ENCODE data around the gene OR2S2. TPM values are rescaled to one million over a fixed set of nuclear protein-coding genes. Genes with fewer than 3 reads are reported as not detected.

The OR2S2 gene
- total RNA-seq (2014; rRNA removed) (not detected in 2 replicates), Bru-seq, nascent RNA (not detected), BruChase-seq, experiment 1, labeled RNA remaining after a 6-hour chase (not detected), BruChase-seq, experiment 2, labeled RNA remaining after a 2-hour chase (percentile 26 among the genes with signal in this experiment)
- long read RNA-seq: 0 reads

GRCh38 chr9:35958104-35958837 is at the start of gene OR2S2:
Gene OR2S2, minus strand, starts transcription at chr9:35958154. Its CDS starts 56 bp downstream, at chr9:35958098.
- no peaks in the 10 kb centered on the region for H3K9me3 ChIP-seq (ENCODE audit: low read length)
- ChIA-PET POLR2A (ENCODE audit: unreplicated experiment) (no interaction called here), CTCF (no interaction called here)
- intact Hi-C loops (cut with micrococcal nuclease): no loop called here
- BruUV-seq (replicated peaks): no TSS peak
- H3K36me3 ChIP-seq (ENCODE audit: low read depth, low read length): no peaks in the 10 kb centered on the region
- H3K9me2 ChIP-seq (replicated peaks; ENCODE audit: low read length): no peaks in the 10 kb centered on the region
- no peak within 1 kb of the TSS for H3K4me2 ChIP-seq (ENCODE audit: low read length)
- H3K4me1 ChIP-seq (ENCODE audit: insufficient read depth, low read length): peaks cover 5% of the 10 kb centered on the region
- TF ChIP-seq EZH2 (IDR thresholded peaks at IDR 0.05; ENCODE audit: low read length, unreplicated experiment) (no peak), CTCF (conservative IDR thresholded peaks at IDR 0.05; ENCODE audit: low read depth, low read length) (no peak), EZH2phosphoT487 (IDR thresholded peaks at IDR 0.05; ENCODE audit: borderline replicate concordance, low read length) (no peak)
- H3K27ac ChIP-seq (ENCODE audit: low read length): no peak within 1 kb of the TSS
- H3K79me2 ChIP-seq (ENCODE audit: low read length): no peaks in the 10 kb centered on the region
- H3K9ac ChIP-seq (ENCODE audit: low read length): no peak within 1 kb of the TSS
- H3K27me3 ChIP-seq (ENCODE audit: low read length): no peaks in the 10 kb centered on the region
- no peak within 1 kb of the TSS for H2AFZ ChIP-seq (ENCODE audit: low read length)
- no peaks in the 10 kb centered on the region for H4K20me1 ChIP-seq (ENCODE audit: low read length)
- ATAC-seq (no peak), DNase-seq (no peak)
- no peak within 1 kb of the TSS for H3K4me3 ChIP-seq (ENCODE audit: low read length)
- H3F3A ChIP-seq (ENCODE audit: low read length, unreplicated experiment): no peaks in the 10 kb centered on the region

- H3F3A ChIP-seq (ENCODE audit: low read length, unreplicated experiment): no peaks in the 10 kb centered on the region
- BruUV-seq (replicated peaks): no TSS peak
Observed at GRCh38 chr9:36007316-36007708, 49.4 kb upstream of the OR2S2 start.

More at GRCh38 chr9:36007316-36007708, 49.4 kb upstream of the OR2S2 start:
- H3K9ac ChIP-seq (ENCODE audit: low read length): no peak overlapping the region
- no peaks in the 10 kb centered on the region for H3K27me3 ChIP-seq (ENCODE audit: low read length)
- POLR2A ChIA-PET (ENCODE audit: unreplicated experiment): interaction anchor here (0.7 kb wide), 2 partner anchors 24 to 1940 kb away, joined by 3 to 4 read pairs; no protein-coding TSS in a partner anchor
- H3K79me2 ChIP-seq (ENCODE audit: low read length): no peaks in the 10 kb centered on the region
- H3K4me2 ChIP-seq (ENCODE audit: low read length): no peak overlapping the region
- no peak overlapping the region for H3K4me3 ChIP-seq (ENCODE audit: low read length)
- H3K36me3 ChIP-seq (ENCODE audit: low read depth, low read length): peaks cover 2% of the 10 kb centered on the region; the same call in 1 of the 2 replicates
- intact Hi-C loops (cut with micrococcal nuclease): loop anchor here (5.0 kb wide), 1 partner anchor 105 kb away; no protein-coding TSS in a partner anchor
- H2AFZ ChIP-seq (ENCODE audit: low read length): no peak overlapping the region
- CTCF ChIA-PET: interaction anchor here (1.1 kb wide), 1 partner anchor 102 kb away, joined by 3 read pairs; no protein-coding TSS in a partner anchor
- H3K9me2 ChIP-seq (replicated peaks; ENCODE audit: low read length): no peaks in the 10 kb centered on the region
- H4K20me1 ChIP-seq (ENCODE audit: low read length): no peaks in the 10 kb centered on the region
- DNase-seq (no peak), ATAC-seq (no peak)
- H3K4me1 ChIP-seq (ENCODE audit: insufficient read depth, low read length): no peaks in the 10 kb centered on the region
- H3K27ac ChIP-seq (ENCODE audit: low read length): no peak overlapping the region
- TF ChIP-seq EZH2phosphoT487 (IDR thresholded peaks at IDR 0.05; ENCODE audit: borderline replicate concordance, low read length) (no peak), EZH2 (IDR thresholded peaks at IDR 0.05; ENCODE audit: low read length, unreplicated experiment) (no peak), CTCF (conservative IDR thresholded peaks at IDR 0.05; ENCODE audit: low read depth, low read length) (no peak)
- H3K9me3 ChIP-seq (ENCODE audit: low read length): no peaks in the 10 kb centered on the region
